BJ (cell line): Measurements from ENCODE around the gene MOG. TPM values are rescaled to one million over a fixed set of nuclear protein-coding genes. Genes with fewer than 3 reads are reported as not detected.
A peak's percentile ranks its signal among the peaks of the same experiment; 100 is the strongest.

Source experiments
- CTCF ChIA-PET: fragments of 350-600 bp; formaldehyde crosslinking; extraction: SDS; loops from one replicate; lab custom pipeline; 2021; ENCODE audit warnings: antibody characterized with exemption, inconsistent platforms; lab: Yijun Ruan, JAX
- POLR2A ChIA-PET: fragments of 300-600 bp; sonication (Branson Sonifier 250); formaldehyde crosslinking; extraction: SDS; loops from one replicate; lab custom pipeline; 2021; ENCODE audit warnings: antibody characterized with exemption; lab: Charles Lee
- DNase-seq: peaks from one replicate; pipeline ENCODE4 v3.0.0-alpha.2; 2011; ENCODE audit warnings: low read depth
- H3K27me3 ChIP-seq: 2 replicates; pipeline ENCODE4 v1.6.0; 2011; ENCODE audit warnings: low read length; ENCODE audit not compliant: control insufficient read depth, insufficient read depth
- H3K36me3 ChIP-seq: 2 replicates; pipeline ENCODE4 v1.5.1; 2011; ENCODE audit warnings: low read length; ENCODE audit not compliant: control insufficient read depth, insufficient read depth
- H3K4me3 ChIP-seq: 2 replicates; pipeline ENCODE4 v1.5.1; 2011; ENCODE audit warnings: low read depth, mild to moderate bottlenecking, control low read depth, low read length
- CTCF ChIP-seq: IDR thresholded peaks from 2 replicates; pipeline ENCODE4 v1.5.1; 2011; ENCODE audit warnings: low read depth, mild to moderate bottlenecking, control low read depth, inconsistent platforms, low read length, moderate library complexity; ENCODE audit not compliant: insufficient read depth
- polyA plus RNA-seq: library from polyadenylated mRNA; depleted of rRNA; stranded (reverse); fragments of >200 nt; gene quantifications from 2 replicates; pipeline ENCODE4 v1.2.3, GENCODE V29; 2011

Gene MOG
- polyA plus RNA-seq, 1 experiment = not detected

GRCh38 chr6:29696147-29697125, 39.5 kb downstream of the MOG start:
- ChIA-PET CTCF (interaction anchor here (0.6 to 4.1 kb wide), 15 partner anchors 8 to 317 kb away, joined by 3 to 34 read pairs (median 3); no protein-coding TSS in a partner anchor), POLR2A (interaction anchor here (0.6 kb wide), 1 partner anchor 587 kb away, joined by 3 read pairs; no protein-coding TSS in a partner anchor)
- H3K36me3 ChIP-seq = no peaks in the 10 kb centered on the region
- no peak for DNase-seq
- no peak overlapping the region for H3K4me3 ChIP-seq
- H3K27me3 ChIP-seq = no peaks in the 10 kb centered on the region
- TF ChIP-seq CTCF = peak; percentile 59

- Histone ChIP-seq H3K4me3 (no peak overlapping the region), H3K27me3 (peaks cover 5% of the 10 kb centered on the region), H3K36me3 (no peaks in the 10 kb centered on the region)
- CTCF ChIA-PET = interaction anchor here (0.5 to 1.8 kb wide), 7 partner anchors 31 to 132 kb away, joined by 3 to 5 read pairs (median 4); no protein-coding TSS in a partner anchor
- POLR2A ChIA-PET = no interaction called here
- peak; percentile 44 for TF ChIP-seq CTCF
- no peak for DNase-seq
These were observed 45.7 kb downstream of the MOG start for GRCh38 chr6:29702519-29703103.

- peak; percentile 63 for TF ChIP-seq CTCF
- peaks cover 9% of the 10 kb centered on the region for H3K27me3 ChIP-seq
- no peak for DNase-seq
- no peak overlapping the region for H3K4me3 ChIP-seq
- POLR2A ChIA-PET = interaction anchor here (0.6 kb wide), 1 partner anchor 39 kb away, joined by 3 read pairs; no protein-coding TSS in a partner anchor
- H3K36me3 ChIP-seq = no peaks in the 10 kb centered on the region
- CTCF ChIA-PET = interaction anchor here (0.6 to 4.8 kb wide), 11 partner anchors 9 to 1174 kb away, joined by 3 to 25 read pairs (median 3); no protein-coding TSS in a partner anchor
These were observed 48.7 kb downstream of the MOG start for GRCh38 chr6:29705389-29706231.

GRCh38 chr6:29708432-29709179, 51.7 kb downstream of the MOG start:
- Histone ChIP-seq H3K27me3 (peaks cover 8% of the 10 kb centered on the region), H3K36me3 (no peaks in the 10 kb centered on the region), H3K4me3 (no peak overlapping the region)
- ChIA-PET POLR2A (no interaction called here), CTCF (interaction anchor here (0.6 to 4.8 kb wide), 4 partner anchors 55 to 210 kb away, joined by 3 to 25 read pairs (median 5); no protein-coding TSS in a partner anchor)
- no peak for DNase-seq
- TF ChIP-seq CTCF = no peak
